NCI-H510A treated with DMSO at 0.1 percent for 48 hours (cell line): ENCODE data around the gene CHST8.

Experiments used
- DNase-seq: peaks from one replicate; lab custom pipeline; 2025; lab: John Stamatoyannopoulos, UW

The CHST8 gene

DNA sequence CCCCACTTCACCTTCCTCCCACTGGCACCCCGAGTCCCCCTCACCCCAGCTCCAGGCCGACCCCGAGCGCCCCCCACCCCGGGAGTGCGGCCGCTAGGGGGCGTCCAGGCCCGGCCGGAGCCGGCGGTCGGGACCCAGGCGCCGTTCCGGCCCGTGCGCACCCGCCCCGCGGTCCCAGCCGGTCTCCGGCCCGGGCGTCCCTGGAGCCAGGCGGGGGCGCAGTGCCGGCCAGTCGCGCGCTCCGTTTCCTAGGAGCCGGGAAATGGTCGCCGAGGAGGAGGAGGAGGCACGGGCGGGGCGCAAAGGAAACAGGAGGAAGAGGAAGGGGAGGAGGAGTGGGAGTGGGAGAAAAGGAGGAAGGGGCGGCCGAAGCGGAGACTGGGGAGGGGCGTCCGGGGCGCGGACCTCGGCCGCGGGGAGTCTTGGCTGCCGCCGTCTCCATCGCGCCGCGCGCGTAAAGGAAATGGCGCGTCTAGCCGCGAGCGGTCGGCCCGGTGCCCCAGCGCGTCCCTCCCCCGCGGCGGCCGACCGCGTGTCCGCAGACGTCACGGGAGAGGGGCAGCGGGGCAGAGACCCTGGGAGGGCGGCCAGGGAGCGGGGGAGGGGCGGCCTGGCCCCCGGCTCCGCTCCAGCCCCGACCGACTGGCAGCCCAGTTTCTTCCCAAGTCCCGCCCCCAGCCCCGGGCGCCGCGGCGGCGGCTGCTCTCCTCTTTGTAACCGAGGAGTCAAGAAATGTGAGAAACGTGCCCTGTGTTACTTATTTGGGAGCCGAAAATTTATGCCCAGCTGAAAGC lies 173.8 kb downstream of the CHST8 start:
- peak; percentile 73 for DNase-seq

DNA sequence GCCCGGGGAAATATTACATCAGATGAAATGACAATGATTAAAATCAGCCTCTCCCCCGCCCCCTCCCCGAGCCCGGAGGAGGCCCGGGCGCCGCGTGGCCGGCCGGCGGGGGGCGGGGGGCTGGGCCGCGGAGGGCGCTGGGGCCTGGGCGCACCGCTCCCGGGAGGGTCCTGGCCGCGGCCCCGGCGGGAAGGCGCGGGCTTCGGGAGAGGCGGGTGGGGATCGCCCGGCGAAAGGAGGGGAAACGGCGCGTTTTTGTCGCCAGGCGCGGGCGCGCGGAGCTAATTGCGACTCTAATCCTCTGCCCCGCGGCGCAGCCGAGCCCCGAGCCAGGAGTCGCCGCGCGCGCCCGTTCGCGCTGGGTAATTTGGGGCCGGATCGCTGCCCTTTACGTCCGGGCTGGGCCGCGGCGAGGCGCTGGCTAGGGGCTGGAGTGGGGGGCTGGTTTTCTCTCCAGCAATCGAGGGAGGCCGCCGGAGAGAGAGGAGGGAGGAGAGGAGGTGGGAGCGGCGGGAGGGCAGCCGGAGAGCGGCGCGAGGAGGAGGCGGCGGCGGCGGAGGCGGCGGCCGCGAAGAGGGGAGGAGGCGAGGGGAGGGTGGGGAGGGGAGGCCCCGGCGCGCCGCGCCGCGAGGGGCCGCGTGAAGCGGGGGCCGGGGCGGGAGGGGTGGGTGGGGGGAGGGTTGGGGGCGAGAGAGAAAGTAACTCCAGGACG lies 174.6 kb downstream of the CHST8 start, which contains the start of gene KCTD15:
Gene KCTD15 (plus strand): TSS at position 707 of the 712 bp plus-strand sequence. CDS start 3,585 bp downstream, outside the sequence.
- peak; percentile 28 for DNase-seq

DNA sequence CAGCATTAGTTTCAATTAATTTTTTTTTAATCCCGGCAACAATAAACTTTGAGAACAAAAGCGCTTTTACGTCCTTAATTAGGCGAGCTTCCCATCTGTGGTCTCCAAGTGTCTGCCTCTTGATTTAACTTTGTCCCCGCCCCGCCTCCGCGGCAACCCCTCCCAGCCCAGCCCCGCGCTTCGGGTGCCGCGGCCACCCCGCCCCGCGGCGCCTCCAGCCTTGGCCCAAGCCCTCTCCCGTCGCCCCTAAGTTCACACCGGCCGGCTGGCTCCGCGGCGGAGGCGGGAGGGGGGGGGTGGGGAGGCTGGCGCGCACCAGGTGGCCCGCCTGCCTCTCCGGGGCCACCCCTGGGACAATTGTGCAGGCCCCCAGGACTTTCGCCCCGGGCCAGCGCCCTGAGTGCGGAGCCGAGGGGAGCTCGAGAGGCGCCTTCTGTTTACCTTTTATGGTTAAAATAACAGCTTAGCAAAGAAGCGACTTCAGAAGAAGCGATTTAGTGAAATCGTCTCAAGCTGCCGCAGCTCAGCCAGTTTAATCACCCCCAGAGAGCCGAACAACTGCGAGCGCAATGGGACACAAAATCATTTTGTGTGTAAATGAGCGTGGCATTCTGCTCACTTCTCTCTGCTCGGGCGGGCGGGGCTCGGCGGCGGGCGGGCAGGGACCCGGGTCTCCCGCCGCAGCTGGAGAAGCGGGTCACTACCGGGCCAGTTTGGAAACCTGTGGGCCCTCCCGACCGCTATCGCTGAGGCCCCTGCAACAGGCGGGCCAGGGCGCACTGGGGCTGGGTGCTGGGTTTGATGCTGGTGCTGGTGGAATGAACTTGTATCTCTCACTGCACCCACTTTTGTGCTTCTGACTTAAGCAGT lies 176.3 kb downstream of the CHST8 start:
- peak; percentile 45 for DNase-seq

DNA sequence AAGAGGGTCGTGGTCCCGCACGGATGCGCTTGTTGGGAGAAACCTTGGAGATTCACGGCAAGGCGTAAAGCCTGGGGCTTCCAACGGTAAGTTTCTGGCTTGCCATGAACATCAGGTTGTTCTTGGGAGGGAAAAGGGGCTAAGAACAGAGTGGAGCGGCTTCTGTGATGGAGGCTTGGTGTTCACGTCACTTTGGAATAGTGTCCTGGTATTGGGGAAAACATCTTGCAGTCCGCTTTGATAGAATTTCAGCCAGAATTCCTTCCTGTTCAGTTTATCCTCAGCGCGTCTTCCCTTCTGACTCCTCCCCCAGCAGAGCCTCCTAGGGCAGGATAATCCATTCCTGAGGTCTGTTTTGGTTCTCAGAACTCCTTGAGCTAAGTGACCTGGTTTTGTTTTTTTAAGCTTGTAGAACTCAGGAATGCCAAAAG lies 176.9 kb downstream of the CHST8 start:
- no peak for DNase-seq

DNA sequence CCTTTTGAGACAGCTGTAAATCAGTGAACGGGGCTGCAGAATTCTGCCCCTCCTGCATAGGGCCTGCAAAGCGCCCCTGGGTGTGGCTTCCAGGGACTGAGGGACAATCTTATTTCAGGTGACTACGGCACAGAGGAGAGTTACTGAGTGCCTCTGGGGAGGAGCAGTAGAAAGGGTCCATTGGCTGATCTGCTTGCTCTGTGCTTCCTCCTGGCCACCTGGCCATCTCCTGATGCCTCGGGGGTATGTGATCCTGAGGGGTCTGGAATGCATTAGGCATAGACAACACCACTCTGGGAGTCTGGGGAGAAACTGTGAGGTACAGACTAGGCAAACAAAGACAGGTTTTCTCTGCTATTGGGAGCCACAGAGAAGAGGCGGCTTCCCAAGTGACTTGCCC lies 177.7 kb downstream of the CHST8 start:
- no peak for DNase-seq

DNA sequence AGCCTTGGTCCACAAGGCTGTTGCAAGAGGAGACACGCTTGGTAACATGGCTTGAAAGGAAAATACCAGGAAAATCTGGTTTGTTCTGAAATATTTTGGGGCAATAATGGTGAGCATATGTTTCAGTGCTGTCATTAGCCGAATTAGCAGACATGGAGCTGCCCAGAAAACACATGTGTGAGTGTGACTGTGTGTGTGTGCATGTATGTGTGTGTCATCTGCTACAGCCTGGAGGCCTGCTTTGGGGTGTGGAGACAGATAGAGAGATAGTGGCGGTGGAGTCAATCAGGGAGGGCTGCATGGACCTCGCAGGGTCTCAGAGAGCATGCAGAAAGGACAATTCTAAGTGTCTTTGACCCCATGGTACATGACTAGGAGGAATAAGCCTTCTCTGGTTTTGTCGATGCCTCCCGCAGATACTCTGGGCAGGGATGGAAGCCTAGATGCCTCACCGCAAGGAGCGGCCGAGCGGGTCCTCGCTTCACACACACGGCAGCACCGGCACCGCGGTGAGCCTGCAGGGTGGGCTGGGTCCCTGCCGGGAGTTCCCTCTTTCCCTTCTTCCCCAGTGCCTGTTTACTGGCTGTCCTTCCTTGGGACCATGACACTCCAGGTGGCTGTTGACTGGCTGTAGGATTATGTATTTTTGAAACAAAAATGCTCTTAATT lies 178.4 kb downstream of the CHST8 start:
- DNase-seq, result no peak

DNA sequence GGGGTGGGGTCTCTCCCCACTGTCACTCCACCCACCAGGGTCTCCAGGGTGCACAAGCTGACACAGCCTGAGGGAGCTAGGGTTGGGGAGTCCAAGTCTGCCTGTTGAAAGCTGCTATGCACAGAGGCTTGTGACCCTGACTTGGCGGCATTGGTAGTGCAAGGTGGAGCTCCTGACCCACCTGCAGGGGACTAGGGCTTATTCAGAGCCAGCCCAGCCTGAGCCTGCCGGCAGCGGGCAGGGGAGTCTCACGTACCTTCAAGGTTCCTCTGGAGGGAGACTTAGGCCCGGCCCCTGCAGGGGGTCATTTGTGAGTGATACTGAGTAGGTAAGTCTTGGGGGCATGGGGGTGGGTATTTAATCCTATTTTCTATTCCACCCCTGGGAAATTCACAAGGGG lies 179.7 kb downstream of the CHST8 start:
- DNase-seq, result no peak

DNA sequence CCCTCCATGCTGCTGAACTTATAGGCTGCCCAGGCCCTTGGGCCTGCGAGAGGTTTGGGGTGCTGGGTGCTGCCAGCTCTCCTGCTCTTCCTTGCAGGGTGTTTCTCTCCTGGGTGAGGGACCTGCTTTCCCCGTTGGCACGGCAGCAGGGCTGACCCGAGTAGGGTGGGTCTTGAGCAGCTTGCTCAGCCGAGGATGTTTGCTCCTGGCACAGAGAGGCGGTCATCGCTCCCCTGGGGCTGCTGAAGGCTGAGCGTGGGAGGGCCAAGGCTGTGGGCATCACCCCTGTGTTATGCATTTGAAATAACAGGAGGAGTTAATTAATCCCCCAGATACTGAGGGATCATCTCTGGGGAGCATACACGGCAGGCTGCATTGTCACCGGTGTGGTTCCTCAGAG lies 180.2 kb downstream of the CHST8 start:
- DNase-seq, result no peak

DNA sequence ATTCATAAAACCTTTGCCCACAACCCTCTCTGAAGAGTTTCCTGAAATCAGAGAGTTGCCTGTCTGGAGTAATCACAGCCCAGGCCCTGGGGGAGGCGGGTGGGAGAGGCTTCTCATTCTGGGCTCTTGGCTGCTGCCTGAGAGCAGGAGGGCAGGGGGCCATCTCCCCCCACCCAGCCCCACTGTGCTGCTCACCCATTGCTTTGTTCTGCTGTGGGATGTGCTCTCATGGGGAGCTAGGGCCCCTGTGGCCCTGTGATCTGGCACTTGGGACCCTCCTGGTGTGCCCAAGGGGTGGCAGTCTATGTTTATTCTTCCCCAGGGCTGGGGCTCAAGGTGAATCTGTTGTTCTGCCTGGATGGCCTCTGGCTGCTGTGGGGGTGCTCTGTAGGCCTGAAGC lies 181.0 kb downstream of the CHST8 start:
- DNase-seq, result no peak

DNA sequence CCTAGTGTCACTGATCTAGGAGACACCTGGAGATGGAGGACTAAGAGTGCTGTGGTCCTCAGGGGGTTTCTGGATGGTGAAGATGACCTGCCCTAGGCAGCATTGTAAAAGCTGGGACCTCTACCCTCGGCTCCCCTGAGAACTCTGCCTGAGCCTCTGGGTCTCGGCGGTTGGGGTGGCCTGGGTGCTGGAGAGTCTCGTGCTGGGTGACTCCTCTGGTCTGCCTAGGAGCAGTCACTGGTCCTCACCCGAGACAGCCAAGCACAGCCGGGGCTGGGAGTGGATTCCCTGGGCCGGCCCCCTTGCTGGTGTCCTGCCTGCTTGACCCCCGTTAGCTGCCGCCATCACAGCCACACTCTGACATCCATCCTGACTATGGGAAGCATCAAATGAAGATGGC lies 181.6 kb downstream of the CHST8 start:
- DNase-seq, result no peak

DNA sequence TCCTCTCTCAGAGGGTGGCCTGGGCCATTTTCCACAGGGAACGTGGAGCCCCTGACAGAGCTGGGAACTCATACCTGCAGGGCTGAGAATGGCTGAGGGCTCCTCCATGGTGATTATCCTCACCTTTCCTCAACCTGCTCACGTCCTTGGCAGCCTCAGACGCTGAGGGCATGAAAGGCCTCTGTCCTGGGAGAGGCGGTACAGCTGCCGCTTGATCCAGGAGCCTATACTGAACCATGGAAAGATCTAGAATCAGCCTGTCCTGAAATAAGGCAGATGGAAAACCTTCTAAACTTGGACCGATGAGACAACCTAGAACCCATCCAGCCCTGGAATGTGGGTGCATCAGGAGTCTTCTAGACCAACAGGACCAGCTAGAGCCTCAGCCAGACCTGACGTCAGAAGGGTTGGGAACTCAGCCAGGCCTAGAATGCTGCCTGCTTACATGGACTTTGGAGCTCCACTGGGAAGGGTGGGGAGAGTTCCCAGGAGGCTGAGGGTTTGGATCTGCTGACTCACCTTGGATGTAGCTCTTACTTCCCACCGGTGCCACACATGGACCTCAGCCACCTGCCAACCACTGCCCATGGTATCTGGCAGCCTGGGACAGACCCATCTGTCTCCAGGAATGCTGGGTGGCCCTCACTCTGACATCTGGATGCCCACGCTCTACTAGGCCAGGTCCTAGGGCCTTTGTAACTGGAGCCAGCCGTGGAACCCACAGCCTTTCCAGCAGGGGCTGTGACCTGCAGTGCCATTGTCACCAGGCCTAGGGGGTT lies 182.5 kb downstream of the CHST8 start:
- DNase-seq, result no peak

DNA sequence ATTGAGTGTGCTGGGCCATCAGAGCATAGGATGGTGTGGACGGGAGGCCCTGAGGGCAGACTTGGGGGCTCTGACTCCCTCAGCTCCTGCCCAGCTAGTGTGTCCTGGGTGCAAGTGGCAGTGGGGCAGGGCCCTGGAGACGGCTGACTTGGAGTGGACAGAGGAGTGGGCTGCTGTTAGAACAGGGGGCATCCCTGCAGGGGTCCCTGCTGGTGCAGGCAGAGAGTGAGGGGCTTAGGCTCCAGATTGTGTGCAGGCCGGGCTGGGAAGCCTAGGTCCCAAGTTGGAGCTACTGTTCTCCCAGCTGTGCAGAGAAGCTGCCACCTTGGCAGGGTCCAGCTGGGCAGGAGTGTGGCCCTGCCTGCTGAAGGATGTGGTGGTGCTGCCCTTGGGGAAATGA lies 183.6 kb downstream of the CHST8 start:
- no peak for DNase-seq

DNA sequence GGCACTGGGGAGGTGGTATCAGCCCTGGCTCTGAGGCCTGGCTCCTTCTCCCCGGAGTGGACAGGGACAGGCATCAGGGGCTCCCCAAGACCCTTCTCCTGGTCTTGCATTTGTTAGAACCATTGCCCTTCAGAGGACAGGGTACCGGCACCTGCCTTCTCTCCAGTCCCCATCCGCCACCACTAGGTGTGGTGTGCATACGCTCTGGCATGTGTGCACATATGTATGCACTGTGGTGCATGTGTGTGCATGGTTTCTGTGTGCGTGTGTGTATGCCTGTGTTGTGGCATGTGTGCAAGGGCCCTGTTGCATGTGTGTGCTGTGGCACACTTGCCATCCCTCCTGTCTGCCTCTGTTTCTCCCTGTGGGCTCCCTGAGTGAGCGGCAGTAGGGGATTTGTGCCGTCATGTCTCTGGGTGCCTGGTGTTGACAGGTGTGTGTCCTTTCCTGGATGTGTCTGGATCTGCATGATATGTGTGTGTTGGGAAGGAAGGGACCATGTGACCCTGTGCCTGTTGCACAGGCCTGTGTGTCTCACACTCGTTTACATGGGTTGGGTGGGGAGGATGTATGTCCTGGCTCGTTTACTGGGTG lies 184.2 kb downstream of the CHST8 start:
- no peak for DNase-seq

DNA sequence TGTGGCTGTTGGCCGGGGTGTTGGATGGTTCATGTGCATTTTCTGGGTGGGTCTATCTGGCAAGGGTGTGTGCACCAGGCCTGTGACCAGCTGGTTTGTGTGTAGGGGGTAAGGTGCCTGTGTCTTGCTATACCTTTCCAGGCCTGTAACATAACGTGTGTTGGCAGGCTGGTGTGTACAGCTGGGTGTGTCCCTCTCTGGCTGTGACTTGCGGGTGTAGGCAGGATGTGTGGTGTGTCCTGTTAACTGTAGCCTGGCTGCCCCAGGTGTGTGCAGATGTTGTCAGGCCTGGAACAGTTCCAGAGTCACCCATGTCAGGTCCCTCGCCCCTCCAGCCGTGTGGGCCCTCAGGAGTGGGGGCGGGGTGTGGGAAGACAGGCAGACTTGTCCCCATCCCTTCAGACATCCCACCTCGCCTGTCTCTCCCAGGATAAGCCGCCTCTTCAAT lies 184.7 kb downstream of the CHST8 start:
- no peak for DNase-seq

DNA sequence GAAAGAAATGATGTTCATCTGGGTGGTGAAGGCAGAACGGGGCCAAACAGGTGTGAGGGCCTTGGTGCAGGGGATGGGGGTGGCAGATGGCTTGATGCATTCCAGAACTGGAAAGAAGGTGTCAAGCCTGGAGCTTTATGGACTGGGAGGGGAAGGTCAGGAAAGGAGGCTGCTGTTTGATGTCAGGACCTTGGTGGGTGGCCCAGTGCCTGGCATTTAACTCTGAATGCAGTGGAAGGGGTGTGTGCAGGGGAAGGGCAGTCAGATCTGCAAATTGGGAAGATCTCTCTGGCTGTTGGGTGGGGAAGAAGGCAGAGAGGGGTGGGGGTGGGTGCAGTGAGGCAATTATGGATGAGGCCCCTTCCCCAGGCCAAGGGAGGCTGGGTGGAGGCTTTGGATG lies 186.6 kb downstream of the CHST8 start:
- no peak for DNase-seq

DNA sequence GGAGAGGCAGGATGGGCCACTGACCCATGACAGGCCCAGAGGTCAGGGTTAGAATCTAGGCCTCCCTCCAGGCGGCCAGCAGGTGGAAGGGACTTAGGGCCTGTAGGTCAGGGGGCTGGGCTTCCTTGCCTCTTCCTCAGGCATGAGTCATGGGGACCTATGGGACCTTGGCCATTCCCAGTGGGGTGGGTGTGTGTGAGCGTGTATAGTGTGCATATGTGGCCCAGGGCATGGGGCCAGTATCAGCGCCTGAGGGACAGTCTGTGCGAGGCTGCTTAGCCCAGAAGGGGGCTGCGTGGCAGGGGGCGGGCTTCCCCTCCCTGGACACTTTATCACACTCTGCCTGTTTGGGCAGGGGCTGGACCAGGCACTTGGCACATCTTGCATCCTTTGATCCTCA lies 188.2 kb downstream of the CHST8 start:
- no peak for DNase-seq

DNA sequence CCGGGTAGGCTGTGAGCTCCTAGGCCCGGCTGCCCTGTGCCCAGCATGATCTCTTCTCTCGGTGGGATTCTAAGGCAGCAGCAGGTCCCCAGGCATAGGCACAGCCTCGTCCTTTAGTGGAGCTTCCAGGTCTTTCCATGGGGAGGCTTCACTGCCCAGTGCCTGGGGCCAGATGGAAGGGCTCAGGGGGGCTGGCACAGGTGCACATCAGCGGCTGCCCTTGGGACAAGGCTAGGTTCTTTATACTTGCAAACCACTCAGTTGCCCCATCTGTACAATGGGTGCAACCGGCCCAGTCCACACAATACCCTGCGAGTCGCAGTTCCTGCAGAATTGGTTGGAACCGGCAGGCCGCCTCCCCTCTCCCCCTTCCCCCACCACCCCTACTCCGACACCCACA lies 189.1 kb downstream of the CHST8 start:
- no peak for DNase-seq

DNA sequence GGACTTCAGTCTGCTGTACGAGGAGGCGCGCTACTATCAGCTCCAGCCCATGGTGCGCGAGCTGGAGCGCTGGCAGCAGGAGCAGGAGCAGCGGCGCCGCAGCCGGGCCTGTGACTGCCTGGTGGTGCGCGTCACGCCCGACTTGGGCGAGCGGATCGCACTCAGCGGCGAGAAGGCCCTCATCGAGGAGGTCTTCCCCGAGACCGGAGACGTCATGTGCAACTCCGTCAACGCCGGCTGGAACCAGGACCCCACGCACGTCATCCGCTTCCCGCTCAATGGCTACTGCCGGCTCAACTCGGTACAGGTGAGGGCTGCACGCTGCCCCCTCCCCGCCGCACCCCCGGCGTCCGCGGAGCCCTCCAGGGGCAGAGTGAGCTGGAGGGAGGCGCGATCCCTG lies 189.5 kb downstream of the CHST8 start:
- no peak for DNase-seq

DNA sequence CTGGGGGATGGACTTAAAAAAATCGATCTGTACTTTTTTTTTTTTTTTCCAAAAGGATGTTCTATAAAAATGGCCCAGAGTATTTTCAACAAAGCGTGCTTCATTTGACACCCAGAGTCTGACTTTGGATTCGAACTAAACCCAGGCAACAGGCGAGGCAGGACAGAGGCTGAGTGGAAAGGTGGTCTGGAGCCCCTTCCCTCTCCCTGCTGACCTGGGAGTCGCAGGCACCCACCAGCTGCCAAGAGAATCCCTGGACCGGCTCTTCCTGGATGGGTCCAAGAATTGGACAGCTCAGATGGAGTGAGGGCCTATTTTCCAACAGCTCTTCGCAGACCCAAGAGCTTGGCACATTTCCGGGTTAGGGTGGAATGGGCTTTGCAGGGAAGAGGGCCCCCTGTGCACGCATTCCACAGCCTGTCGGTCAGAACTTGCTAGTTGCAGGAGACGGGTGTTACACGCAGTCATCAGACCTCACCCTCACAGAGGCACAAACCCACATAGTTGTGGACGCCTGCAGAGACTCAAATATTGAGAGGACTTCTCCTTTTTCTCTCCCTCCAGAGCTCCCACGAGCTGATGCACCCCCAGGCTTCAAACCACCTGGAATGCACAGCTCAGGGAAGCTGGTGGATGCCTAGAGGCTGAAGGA lies 190.1 kb downstream of the CHST8 start:
- no peak for DNase-seq
